ENCODE data around the gene PSMD6.

GRCh38 chr3:64049832-64050231 lies 26.5 kb upstream of the PSMD6 start:
- TF ChIP-seq CTCF (IDR thresholded peaks at IDR 0.05; ENCODE audit: insufficient read depth, low read length, poor library complexity, severe bottlenecking) (no peak), EZH2phosphoT487 (conservative IDR thresholded peaks at IDR 0.05; ENCODE audit: low read length) (no peak)
